HepG2 (cell line): Measurements from ENCODE around the gene FRMD8. TPM values are rescaled to one million over a fixed set of nuclear protein-coding genes. Genes with fewer than 3 reads are reported as not detected.

Source experiments
- ATAC-seq: fragments of 200-7000 bp; cut with Tn5 transposase; 3 replicates; pipeline ENCODE4 v1.9.1; 2020; ENCODE audit warnings: mild to moderate bottlenecking, moderate library complexity
- BruUV-seq: library from RNA; stranded (reverse); fragments of 400-500 nt; replicated peaks from 2 replicates; lab custom pipeline; 2021; lab: Mats Ljungman, UMichigan
- CTCF ChIA-PET: fragments of 300-600 bp; formaldehyde crosslinking; extraction: SDS; loops from one replicate; lab custom pipeline; 2021; ENCODE audit warnings: low total read pairs, inconsistent platforms, low intra/inter-chr PET ratio; lab: Yijun Ruan, JAX
- POLR2A ChIA-PET: fragments of 350-600 bp; sonication (Branson Sonifier 250); formaldehyde crosslinking; loops from one replicate; lab custom pipeline; 2020; ENCODE audit warnings: antibody characterized with exemption, inconsistent platforms; lab: Yijun Ruan, JAX
- DNase-seq: peaks from one replicate; pipeline ENCODE4 v3.0.0-alpha.2; 2015; ENCODE audit warnings: low spot score
- FAIRE-seq: peaks from 3 replicates; lab custom pipeline; 2011; peaks lifted over from hg19 to GRCh38; lab: Jason Lieb, UNC
- H2AFZ ChIP-seq: one replicate; pipeline ENCODE4 v1.6.1; 2011; ENCODE audit warnings: low read length, inconsistent platforms
- H3K27ac ChIP-seq: fragments of 300-600 bp; 3 replicates; pipeline ENCODE4 v1.8.0; 2011; ENCODE audit warnings: mixed run types, mild to moderate bottlenecking, mixed read lengths, low read length, inconsistent platforms; ENCODE audit not compliant: insufficient read depth; ENCODE audit errors: extremely low read length
- H3K27me3 ChIP-seq, 2 experiments: fragments of 200-600 bp in 1 of 2; 2 replicates in 1 of 2; 3 replicates in 1 of 2; pipeline versions ENCODE4 v1.6.0 to v1.8.0; 2011; ENCODE audit warnings: low read length in 2 of 2, mild to moderate bottlenecking in 2 of 2, moderate library complexity in 2 of 2, inconsistent platforms in 1 of 2; ENCODE audit not compliant: insufficient read depth in 2 of 2, control insufficient read depth in 1 of 2
- H3K36me3 ChIP-seq, 2 experiments: fragments of 200-600 bp in 1 of 2; replicated peaks in 1 of 2; 2 replicates in 1 of 2; 3 replicates in 1 of 2; pipeline versions ENCODE4 v1.5.1 to v1.8.0; 2011; ENCODE audit warnings: low read length in 2 of 2, inconsistent platforms in 1 of 2; ENCODE audit not compliant: insufficient read depth in 2 of 2, control insufficient read depth in 1 of 2
- H3K4me1 ChIP-seq: 2 replicates; pipeline ENCODE4 v1.5.1; 2012; ENCODE audit warnings: low read length, inconsistent platforms; ENCODE audit not compliant: insufficient read depth
- H3K4me2 ChIP-seq: 2 replicates; pipeline ENCODE4 v1.6.0; 2011; ENCODE audit warnings: low read depth, low read length, inconsistent platforms
- H3K4me3 ChIP-seq, 3 experiments: fragments of 200-600 bp in 1 of 3; sonication (generic), shearing (Covaris generic) in 1 of 3; replicated peaks in 1 of 3; 2 replicates each; pipeline ENCODE4 v1.5.1; 2011 to 2016; ENCODE audit warnings: low read length in 3 of 3, inconsistent platforms in 2 of 3, low read depth in 2 of 3, mild to moderate bottlenecking in 2 of 3, control low read depth in 1 of 3, mixed read lengths in 1 of 3; ENCODE audit not compliant: insufficient read depth in 1 of 3
- H3K79me2 ChIP-seq: one replicate; pipeline ENCODE4 v1.6.1; 2011; ENCODE audit warnings: low read length, inconsistent platforms; ENCODE audit not compliant: insufficient read depth
- H3K9ac ChIP-seq: 2 replicates; pipeline ENCODE4 v1.6.0; 2011; ENCODE audit warnings: mild to moderate bottlenecking, low read depth, low read length, inconsistent platforms; ENCODE audit not compliant: insufficient read depth
- H3K9me3 ChIP-seq: 2 replicates; pipeline ENCODE4 v1.5.1; 2012; ENCODE audit warnings: mild to moderate bottlenecking, low read length
- H4K20me1 ChIP-seq: 2 replicates; pipeline ENCODE4 v1.6.0; 2011; ENCODE audit warnings: inconsistent platforms, mild to moderate bottlenecking, low read length, moderate library complexity; ENCODE audit not compliant: insufficient read depth
- AKAP8 ChIP-seq: sonication (generic); formaldehyde crosslinking; IDR thresholded peaks from 2 replicates; pipeline ENCODE4 v1.5.1; 2020; ENCODE audit warnings: mild to moderate bottlenecking, missing genetic modification reagents
- FOXM1 ChIP-seq: sonication (generic); formaldehyde crosslinking; IDR thresholded peaks from 2 replicates; pipeline ENCODE4 v1.5.0; 2020; ENCODE audit warnings: missing genetic modification reagents
- NFIC ChIP-seq: IDR thresholded peaks from 2 replicates; pipeline ENCODE4 v1.6.1; 2012; ENCODE audit warnings: mild to moderate bottlenecking, low read length, inconsistent platforms
- PAWR ChIP-seq: sonication (generic); formaldehyde crosslinking; IDR thresholded peaks from 2 replicates; pipeline ENCODE4 v1.4.0; 2020; ENCODE audit warnings: missing genetic modification reagents, mild to moderate bottlenecking, borderline replicate concordance
- PCBP2 ChIP-seq: fragments of 200-400 bp; formaldehyde crosslinking; optimal IDR thresholded peaks from 2 replicates; pipeline ENCODE3; 2018; ENCODE audit warnings: low read length, low read depth; ENCODE audit not compliant: poor library complexity, severe bottlenecking
- POLR2A ChIP-seq, 2 experiments: IDR thresholded peaks; 2 replicates each; pipeline ENCODE4 v1.6.1; 2011; ENCODE audit warnings: low read depth in 2 of 2, low read length in 2 of 2, mild to moderate bottlenecking in 1 of 2, moderate library complexity in 1 of 2; ENCODE audit not compliant: insufficient read depth in 1 of 2
- POLR2AphosphoS5 ChIP-seq: IDR thresholded peaks from 2 replicates; pipeline ENCODE4 v1.6.1; 2012; ENCODE audit warnings: low read depth, low read length
- RBM22 ChIP-seq: fragments of 200-400 bp; formaldehyde crosslinking; optimal IDR thresholded peaks from 2 replicates; pipeline ENCODE3; 2017; ENCODE audit warnings: mild to moderate bottlenecking, low read length, moderate library complexity
- RFXAP ChIP-seq: sonication (generic); formaldehyde crosslinking; IDR thresholded peaks from 2 replicates; pipeline ENCODE4 v1.4.0; 2020; ENCODE audit warnings: missing genetic modification reagents, borderline replicate concordance
- ZNF143 ChIP-seq: sonication (generic); formaldehyde crosslinking; IDR thresholded peaks from 2 replicates; pipeline ENCODE4 v1.4.0; 2020; ENCODE audit warnings: missing genetic modification reagents
- ZNF17 ChIP-seq: sonication (generic); formaldehyde crosslinking; IDR thresholded peaks from 2 replicates; pipeline ENCODE4 v1.5.0; 2020; ENCODE audit warnings: mild to moderate bottlenecking, missing genetic modification reagents
- ZNF264 ChIP-seq: sonication (generic); formaldehyde crosslinking; IDR thresholded peaks from 2 replicates; pipeline ENCODE4 v1.4.0; 2020; ENCODE audit warnings: missing genetic modification reagents
- ZNF607 ChIP-seq: sonication (generic); formaldehyde crosslinking; IDR thresholded peaks from 2 replicates; pipeline ENCODE4 v1.5.1; 2020; ENCODE audit warnings: missing genetic modification reagents, mild to moderate bottlenecking, borderline replicate concordance
- WGBS: methylation state at CpG from one replicate; pipeline ENCODE4 v1.1.6; 2017; ENCODE audit warnings: low lambda C conversion rate; 5-methylcytosine and 5-hydroxymethylcytosine counted together
- in situ Hi-C: cut with HindIII; loops from 2 replicates; pipeline ENCODE4 v1.10.0; 2017; ENCODE audit warnings: low pct_unique_long_range_greater_than_20kb; ENCODE audit not compliant: extremely low pct_ligation_motif_present
- intact Hi-C: fragments of 100-400 bp; cut with micrococcal nuclease; formaldehyde crosslinking; loops from one replicate; pipeline ENCODE4 v1.10.0; 2022; ENCODE audit not compliant: unreplicated experiment
- polyA plus RNA-seq, 8 experiments: library from polyadenylated mRNA; depleted of rRNA in 3 of 8; stranded (reverse) in 7 of 8; unstranded in 1 of 8; fragments of >200 nt; fragmentation: Illumina TruSeq in 4 of 8; extraction: Trizol in 4 of 8; gene quantifications; 2 replicates each; pipeline versions ENCODE4 v1.2.1 to v1.2.3, GENCODE V29; 2011 to 2016; ENCODE audit warnings: low read depth in 4 of 8, missing spikeins in 1 of 8, mixed read lengths in 1 of 8; ENCODE audit not compliant: insufficient read depth in 1 of 8
- total RNA-seq, 5 experiments: library from RNA; depleted of rRNA; stranded (reverse); fragments of >200 nt; fragmentation: Illumina TruSeq; extraction: Trizol; gene quantifications; 2 replicates each; pipeline ENCODE4 v1.2.3, GENCODE V29; 2016; ENCODE audit warnings: low read depth in 1 of 5
- TF ChIP-seq, protein P1 (sequence below): sonication (generic); formaldehyde crosslinking; IDR thresholded peaks from 2 replicates; pipeline ENCODE4 v1.4.0; 2020; ENCODE audit warnings: mild to moderate bottlenecking, missing genetic modification reagents, borderline replicate concordance
- TF ChIP-seq, protein P2 (sequence below): IDR thresholded peaks from 2 replicates; pipeline ENCODE4 v1.6.1; 2016; ENCODE audit warnings: mild to moderate bottlenecking
- TF ChIP-seq, protein P3 (sequence below): sonication (generic); formaldehyde crosslinking; IDR thresholded peaks from 2 replicates; pipeline ENCODE4 v1.8.1; 2022; ENCODE audit warnings: low read depth, mild to moderate bottlenecking, missing genetic modification reagents

Gene FRMD8
- total and polyA plus RNA-seq, 2 of the 13 experiments (the other 11 are each of a cell fraction or from before 2014, with no cell fraction given): 5.8 to 20.6 TPM

DNA sequence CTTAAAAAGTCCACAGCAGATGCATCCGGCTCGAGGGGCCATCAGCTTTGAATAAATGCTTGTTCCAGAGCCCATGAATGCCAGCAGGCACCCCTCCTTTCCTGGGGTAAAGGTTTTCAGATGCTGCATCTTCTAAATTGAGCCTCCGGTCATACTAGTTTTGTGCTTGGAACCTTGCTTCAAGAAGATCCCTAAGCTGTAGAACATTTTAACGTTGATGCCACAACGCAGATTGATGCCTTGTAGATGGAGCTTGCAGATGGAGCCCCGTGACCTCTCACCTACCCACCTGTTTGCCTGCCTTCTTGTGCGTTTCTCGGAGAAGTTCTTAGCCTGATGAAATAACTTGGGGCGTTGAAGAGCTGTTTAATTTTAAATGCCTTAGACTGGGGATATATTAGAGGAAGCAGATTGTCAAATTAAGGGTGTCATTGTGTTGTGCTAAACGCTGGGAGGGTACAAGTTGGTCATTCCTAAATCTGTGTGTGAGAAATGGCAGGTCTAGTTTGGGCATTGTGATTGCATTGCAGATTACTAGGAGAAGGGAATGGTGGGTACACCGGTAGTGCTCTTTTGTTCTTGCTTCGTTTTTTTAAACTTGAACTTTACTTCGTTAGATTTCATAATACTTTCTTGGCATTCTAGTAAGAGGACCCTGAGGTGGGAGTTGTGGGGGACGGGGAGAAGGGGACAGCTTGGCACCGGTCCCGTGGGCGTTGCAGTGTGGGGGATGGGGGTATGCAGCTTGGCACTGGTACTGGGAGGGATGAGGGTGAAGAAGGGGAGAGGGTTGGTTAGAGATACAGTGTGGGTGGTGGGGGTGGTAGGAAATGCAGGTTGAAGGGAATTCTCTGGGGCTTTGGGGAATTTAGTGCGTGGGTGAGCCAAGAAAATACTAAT, 38.0 kb downstream of the FRMD8 start:
- in situ Hi-C loops (loop anchor here (5.0 kb wide), 1 partner anchor 73 kb away; the partner anchor contains the start of gene MALAT1), intact Hi-C loops (no loop called here)
- peak overlapping the region; percentile 100 for H3K9ac ChIP-seq
- under 1% methylated on average over 16 of the region's 18 CpGs for WGBS
- CTCF ChIA-PET: no interaction called here
- no peaks in the 10 kb centered on the region; a peak in 1 of 5 replicates for H3K27me3 ChIP-seq
- H3K79me2 ChIP-seq: peaks cover 86% of the 10 kb centered on the region
- FAIRE-seq (no peak), ATAC-seq (no peak), DNase-seq (no peak)
- POLR2A ChIA-PET: interaction anchor here (1.0 to 17.8 kb wide), 20 partner anchors 7 to 127 kb away, joined by 3 to 952 read pairs (median 10); partner anchors contain the start of genes FRMD8, MALAT1, SLC25A45 and TIGD3
- H4K20me1 ChIP-seq: peaks cover 68% of the 10 kb centered on the region
- peak overlapping the region; percentile 100 for H3K27ac ChIP-seq
- H3K4me2 ChIP-seq: peak overlapping the region; percentile 95
- peak overlapping the region; percentile 91 to 94 (median 93) for H3K4me3 ChIP-seq
- no peak overlapping the region for H2AFZ ChIP-seq
- H3K36me3 ChIP-seq: no peaks in the 10 kb centered on the region; a peak in 2 of 5 replicates
- H3K4me1 ChIP-seq: peaks cover 50% of the 10 kb centered on the region
- H3K9me3 ChIP-seq: no peaks in the 10 kb centered on the region
- BruUV-seq: no TSS peak
- TF ChIP-seq RBM22 (peak; percentile 80), AKAP8 (CRISPR knock-in tag) (0 out of 2 replicates have a peak, but pooled peaks have one; percentile 61), ZNF143 (CRISPR knock-in tag) (no peak), NFIC (no peak), PCBP2 (peak; percentile 92), PAWR (CRISPR knock-in tag) (no peak), ZNF264 (0 out of 2 replicates have a peak, but pooled peaks have one; percentile 22), FOXM1 (no peak), POLR2A (IDR thresholded peaks at IDR 0.05; ENCODE audit: insufficient read depth in 1 of 2, low read depth in 2 of 2, low read length in 2 of 2) (peak in 1 of 2 experiments; percentile 61; a peak in 2 of 4 replicates), POLR2AphosphoS5 (peak; percentile 79), ZNF17 (CRISPR knock-in tag) (no peak), RFXAP (CRISPR knock-in tag) (no peak), ZNF607 (CRISPR knock-in tag) (0 out of 2 replicates have a peak, but pooled peaks have one; percentile 27)
- TF ChIP-seq, protein P1, sequence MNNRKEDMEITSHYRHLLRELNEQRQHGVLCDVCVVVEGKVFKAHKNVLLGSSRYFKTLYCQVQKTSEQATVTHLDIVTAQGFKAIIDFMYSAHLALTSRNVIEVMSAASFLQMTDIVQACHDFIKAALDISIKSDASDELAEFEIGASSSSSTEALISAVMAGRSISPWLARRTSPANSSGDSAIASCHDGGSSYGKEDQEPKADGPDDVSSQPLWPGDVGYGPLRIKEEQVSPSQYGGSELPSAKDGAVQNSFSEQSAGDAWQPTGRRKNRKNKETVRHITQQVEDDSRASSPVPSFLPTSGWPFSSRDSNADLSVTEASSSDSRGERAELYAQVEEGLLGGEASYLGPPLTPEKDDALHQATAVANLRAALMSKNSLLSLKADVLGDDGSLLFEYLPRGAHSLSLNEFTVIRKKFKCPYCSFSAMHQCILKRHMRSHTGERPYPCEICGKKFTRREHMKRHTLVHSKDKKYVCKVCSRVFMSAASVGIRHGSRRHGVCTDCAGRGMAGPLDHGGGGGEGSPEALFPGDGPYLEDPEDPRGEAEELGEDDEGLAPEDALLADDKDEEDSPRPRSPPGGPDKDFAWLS (CRISPR knock-in tag): 0 out of 2 replicates have a peak, but pooled peaks have one; percentile 28
- TF ChIP-seq, protein P2, sequence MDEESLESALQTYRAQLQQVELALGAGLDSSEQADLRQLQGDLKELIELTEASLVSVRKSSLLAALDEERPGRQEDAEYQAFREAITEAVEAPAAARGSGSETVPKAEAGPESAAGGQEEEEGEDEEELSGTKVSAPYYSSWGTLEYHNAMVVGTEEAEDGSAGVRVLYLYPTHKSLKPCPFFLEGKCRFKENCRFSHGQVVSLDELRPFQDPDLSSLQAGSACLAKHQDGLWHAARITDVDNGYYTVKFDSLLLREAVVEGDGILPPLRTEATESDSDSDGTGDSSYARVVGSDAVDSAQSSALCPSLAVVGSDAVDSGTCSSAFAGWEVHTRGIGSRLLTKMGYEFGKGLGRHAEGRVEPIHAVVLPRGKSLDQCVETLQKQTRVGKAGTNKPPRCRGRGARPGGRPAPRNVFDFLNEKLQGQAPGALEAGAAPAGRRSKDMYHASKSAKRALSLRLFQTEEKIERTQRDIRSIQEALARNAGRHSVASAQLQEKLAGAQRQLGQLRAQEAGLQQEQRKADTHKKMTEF: no peak
- TF ChIP-seq, protein P3, sequence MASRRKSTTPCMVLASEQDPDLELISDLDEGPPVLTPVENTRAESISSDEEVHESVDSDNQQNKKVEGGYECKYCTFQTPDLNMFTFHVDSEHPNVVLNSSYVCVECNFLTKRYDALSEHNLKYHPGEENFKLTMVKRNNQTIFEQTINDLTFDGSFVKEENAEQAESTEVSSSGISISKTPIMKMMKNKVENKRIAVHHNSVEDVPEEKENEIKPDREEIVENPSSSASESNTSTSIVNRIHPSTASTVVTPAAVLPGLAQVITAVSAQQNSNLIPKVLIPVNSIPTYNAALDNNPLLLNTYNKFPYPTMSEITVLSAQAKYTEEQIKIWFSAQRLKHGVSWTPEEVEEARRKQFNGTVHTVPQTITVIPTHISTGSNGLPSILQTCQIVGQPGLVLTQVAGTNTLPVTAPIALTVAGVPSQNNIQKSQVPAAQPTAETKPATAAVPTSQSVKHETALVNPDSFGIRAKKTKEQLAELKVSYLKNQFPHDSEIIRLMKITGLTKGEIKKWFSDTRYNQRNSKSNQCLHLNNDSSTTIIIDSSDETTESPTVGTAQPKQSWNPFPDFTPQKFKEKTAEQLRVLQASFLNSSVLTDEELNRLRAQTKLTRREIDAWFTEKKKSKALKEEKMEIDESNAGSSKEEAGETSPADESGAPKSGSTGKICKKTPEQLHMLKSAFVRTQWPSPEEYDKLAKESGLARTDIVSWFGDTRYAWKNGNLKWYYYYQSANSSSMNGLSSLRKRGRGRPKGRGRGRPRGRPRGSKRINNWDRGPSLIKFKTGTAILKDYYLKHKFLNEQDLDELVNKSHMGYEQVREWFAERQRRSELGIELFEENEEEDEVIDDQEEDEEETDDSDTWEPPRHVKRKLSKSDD (CRISPR knock-in tag): no peak
